GM21825 (cell line): ENCODE results near the gene CASQ1.
A peak's percentile ranks its signal among the peaks of the same experiment; 100 is the strongest.

Experiments
- ATAC-seq: cut with Tn5 transposase; IDR thresholded peaks from one replicate; pipeline ENCODE4 v1.9.1; 2021; ENCODE audit warnings: mild to moderate bottlenecking, moderate library complexity; ENCODE audit not compliant: unreplicated experiment

Gene CASQ1

DNA sequence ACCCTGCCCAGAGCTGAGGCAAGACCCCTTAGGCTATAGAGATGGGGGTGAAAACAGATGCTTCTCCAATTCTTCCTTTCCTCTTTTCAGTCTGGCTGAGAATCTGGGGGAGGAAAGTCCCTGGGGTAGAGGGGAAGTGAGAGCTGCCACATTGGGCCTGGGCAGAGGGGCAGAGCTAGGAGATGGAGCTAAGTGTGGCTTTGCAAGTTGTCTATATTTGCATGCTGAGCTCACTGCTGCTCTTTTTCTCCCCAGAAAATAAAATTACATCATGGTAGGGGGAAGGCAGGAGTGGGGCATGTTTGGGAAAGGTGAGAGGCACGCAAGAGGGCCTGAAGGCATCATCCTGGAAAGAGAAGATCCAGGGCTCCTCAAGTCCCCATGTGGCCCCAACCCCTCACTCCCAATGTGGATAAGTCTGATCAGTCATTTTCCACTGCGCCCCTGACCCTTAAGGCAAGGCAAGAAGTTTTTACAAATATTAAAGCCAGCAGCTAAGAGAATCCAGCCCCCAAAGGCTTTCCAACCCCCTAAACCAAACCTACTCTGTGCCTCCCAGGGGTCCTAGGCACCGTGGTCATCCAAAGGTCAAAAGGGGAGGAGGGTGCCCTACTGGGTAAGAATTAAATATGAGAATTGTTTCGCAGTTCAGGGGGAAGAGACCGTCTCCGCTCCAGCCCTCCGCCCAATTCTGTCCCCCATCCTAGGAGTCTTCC is 14.3 kb downstream of the CASQ1 start:
- ATAC-seq = peak; percentile 69

DNA sequence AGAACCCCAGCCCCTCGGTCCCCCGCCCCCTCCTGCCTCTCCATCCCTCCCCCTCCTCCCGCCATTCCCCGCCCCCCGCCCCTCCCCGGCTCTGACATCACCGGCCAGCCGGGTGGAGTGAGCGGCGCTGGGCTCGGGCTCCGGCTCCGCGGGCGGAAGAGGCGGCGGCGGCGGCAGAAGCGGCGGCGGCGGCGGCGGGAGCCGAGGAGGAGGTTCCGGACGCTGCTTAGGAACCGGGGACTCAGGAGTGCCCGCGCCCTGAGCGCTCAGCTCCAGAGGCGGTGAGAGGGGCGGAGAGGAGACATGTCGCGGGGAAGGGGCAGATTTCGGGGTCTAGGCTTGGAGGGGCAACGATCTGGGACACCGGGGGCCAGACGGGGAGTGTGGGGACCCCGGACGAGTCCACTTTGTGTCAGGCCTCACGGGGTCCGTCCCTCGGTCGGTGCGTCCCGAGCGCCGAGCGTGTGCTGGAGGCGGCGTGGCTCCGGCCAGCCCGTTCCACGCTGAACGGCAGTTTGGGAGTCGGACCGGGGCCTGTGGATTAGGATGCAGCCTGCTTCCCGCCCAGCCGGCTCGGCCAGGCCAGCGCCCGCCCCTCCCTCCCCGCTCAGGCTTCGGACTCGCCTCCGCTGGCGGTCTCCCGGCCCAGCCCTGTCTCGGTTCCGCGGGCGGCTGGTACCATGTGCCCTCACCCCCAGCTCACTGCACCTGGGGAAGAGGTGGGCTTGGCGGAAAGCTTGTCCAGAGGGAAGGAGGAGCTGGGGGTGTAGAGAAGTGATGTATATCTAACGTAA is 15.1 kb downstream of the CASQ1 start, which contains the start of gene PEA15:
Gene PEA15 (plus strand): TSS at position 143 of the 794 bp plus-strand sequence. CDS start 6,161 bp downstream, outside the sequence.
- ATAC-seq = peak; percentile 35

- no peak for ATAC-seq
Observed at GRCh38 chr1:160206036-160206389, 15.6 kb downstream of the CASQ1 start.

DNA sequence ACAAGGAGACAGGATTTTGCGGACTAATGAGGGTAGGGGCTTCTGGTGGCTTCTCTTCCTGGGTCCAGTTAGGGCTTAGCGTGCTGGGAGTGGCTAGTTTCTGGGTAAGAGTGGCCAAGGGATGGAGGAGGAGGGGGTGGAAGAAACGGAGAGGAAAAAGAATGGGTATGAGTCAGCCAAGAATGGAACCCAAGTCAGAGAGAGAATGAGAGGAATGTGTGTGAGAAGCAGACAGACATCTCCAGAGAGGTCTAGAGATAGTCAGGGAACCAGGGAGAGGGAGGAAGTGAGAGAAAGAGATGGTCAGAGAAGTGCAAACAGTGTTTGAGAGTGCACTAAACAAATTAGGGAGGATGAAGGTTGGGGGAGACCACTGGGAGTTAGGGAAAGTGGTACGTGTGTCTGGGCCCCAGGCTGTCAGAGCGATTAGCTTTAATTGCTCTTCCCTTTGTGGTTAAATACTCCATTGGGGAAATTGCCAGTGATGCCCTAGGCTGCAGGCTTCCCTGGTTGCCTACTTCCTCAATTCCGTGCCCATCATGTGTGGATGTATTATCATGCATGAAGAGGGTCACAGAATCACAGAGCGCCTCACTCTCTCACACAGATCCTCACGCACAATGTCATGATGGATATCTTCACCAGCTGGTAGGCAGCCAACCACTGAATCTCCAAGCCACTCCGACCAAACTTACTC is 16.2 kb downstream of the CASQ1 start:
- ATAC-seq = no peak

DNA sequence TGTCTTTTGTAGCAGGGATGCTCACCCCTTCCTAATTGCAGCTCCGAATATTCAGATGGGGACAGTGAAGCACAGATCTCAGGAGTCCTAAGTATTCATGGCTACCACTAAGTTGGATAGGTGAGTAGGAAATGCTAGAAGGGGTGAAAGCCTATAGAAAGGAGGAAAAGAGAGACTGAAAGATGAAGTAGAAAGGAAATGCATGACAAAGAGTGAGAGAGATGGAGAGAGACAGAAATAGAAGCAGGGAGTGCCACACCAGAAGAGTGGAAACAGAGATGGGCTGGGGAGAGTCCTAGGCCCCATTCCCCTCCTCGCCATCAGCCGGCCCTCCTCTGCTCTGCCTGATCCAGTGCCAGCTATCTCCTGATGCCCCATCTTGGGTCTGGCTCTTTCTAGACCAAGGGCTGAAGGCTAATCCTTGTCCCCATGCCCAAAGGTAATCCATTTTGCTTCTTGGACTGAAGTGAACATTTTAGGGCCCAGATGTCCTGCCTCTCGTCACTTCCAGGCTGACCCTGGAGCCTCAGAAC is 16.8 kb downstream of the CASQ1 start:
- ATAC-seq = no peak

GRCh38 chr1:160207771-160208556 is 17.6 kb downstream of the CASQ1 start:
- ATAC-seq = no peak

DNA sequence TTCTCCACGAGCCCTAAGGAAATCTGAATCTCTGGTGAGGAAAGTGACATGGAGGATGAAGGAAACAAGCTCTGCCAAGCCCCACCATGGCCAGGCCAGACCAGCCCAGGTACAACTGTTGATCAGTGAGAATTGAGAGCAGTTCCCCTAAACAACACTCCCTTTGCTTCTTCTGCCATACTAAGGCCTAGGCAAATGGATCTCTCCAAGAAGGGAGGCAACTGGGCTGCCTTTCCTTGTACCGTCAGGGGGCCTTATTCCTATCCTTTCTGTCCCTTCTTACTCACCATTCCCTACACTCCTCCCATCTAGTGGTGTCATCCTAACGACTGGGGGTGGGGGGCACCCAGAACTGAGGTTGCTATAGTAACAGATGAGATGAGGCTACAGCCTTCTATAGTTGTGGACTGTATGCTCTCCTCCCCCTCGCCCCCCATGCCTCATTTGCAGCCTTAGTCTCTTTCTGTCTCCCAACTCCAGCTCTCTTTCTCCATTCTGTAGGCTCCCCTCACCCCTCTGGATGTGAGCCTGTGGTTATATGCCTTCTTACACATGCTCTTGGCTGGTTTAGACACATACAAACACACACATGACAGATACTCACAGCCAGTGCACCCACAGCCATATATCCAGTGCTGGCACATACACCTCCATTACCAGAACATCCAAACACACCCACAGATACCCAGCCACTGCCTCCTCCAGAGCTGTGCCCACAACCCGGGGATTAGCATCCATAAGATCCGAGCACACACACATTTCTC is 18.4 kb downstream of the CASQ1 start:
- no peak for ATAC-seq

- ATAC-seq = no peak
Observed at GRCh38 chr1:160209321-160210046, 19.1 kb downstream of the CASQ1 start.

DNA sequence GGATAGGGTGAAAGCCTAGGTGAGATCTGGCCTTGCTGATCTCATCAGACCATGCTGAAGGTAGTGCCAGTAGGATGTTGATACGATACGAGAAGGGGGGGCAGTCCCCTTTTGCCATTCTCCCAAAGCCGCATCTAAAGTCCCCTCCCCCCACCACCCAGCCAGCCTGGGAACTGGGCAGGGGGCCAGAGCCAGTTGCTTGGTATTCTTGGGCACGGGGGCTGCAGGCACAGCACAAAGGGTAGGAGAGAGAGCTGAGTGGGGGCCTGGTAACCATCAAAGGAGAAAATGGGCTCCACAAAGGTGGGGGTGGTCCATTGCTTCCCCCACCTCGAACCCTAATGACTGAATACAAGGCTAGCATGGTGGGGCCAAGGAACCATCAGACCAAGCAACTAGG is 20.2 kb downstream of the CASQ1 start:
- no peak for ATAC-seq

DNA sequence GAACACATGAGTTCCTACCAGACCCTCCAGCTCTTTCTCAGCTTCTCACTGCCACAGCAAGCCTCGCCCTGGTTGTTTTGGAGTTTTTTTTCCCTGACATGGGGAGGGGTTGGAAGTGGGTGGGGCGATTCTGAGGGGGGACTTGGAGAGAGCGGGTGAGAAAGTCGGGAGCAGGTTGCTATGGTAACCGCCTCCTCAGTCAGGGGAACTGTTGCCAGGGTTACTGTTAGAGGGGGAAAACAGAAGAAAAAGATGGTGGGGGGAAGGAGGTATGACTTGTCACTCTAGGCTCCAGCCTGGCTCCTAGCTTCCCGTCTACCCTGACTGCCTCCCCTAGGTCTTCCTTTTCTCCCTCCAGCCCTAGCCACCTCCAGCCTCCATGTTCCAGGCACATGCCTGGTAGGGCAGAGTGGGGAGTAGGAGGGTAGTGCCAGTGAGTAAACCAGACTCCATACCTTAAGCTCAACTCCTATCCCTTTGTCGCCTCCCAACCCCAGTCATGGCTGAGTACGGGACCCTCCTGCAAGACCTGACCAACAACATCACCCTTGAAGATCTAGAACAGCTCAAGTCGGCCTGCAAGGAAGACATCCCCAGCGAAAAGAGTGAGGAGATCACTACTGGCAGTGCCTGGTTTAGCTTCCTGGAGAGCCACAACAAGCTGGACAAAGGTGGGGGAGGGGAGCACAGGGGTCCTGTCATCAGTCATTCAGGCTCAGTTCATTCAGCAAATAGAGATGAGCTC is 20.8 kb downstream of the CASQ1 start:
- ATAC-seq = no peak

DNA sequence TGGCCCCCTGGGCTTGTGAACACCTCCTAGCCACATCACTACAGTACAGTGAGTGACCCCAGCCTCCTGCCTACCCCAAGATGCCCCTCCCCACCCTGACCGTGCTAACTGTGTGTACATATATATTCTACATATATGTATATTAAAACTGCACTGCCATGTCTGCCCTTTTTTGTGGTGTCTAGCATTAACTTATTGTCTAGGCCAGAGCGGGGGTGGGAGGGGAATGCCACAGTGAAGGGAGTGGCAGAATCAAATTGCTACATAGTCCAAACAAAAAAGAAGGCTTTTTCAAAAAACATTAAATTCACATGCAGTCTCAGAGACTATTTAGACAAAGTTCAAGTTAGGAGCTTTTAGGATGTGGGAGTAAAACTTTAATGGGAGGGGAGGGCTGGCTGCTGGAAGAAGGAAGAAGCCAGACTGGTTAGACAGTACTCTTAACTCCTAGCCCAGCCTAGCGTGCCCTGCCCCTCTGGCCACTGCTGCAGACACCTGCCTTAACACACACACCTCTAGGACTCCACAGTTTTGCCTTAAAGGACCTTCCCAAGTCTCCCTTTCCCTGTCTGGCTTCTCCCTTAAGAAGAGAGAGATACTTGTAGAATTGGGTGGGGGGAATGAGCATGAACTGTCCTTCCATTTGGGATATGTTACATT is 24.2 kb downstream of the CASQ1 start:
- ATAC-seq = no peak

DNA sequence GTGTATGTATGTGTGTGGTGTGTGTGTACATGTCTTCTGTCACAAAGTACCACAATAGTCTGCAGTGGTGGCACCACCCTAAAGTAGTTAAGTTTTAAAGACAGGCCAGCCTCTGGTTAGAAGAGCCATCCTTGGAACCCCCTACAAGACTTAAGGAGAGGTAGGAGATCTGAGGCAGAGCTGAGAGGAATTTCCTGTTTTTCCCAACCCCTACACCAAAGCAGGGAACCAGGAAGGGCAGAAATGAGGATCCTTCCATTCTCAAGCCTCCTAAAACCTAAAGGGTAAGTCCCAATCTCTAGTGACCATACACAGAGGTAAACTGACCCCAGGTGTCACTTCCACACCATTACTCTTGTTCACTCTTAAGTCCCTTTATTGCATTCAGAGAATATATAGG is 25.9 kb downstream of the CASQ1 start:
- no peak for ATAC-seq

DNA sequence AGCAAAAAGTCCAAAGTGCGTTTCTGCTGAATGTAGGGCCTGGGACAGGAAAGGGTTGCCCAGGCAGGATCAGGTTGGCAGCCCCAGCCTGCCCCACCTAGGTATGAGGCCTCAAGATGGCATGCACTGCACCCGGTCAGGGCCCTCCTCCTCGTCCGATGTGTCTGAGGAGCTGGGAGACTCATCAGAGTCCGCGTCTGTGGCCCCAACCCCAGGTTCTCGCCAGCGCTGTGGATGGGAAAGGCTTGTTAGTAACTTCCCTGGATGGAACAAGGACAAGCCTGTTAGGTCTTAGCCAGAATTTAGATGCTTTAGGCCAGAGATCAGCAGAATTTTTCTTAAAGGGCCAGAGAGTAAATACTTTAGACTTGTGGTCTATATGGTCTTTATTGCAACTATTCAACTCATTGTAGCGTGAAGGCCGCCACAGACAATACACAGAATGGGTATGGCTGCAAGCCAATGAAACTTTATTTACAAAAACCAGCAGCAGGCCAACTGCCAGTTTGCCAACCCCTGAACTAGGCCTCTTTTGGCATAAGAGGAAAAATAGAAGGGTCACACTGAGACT is 27.2 kb downstream of the CASQ1 start:
- no peak for ATAC-seq

- ATAC-seq = no peak
Observed at GRCh38 chr1:160219062-160219929, 28.9 kb downstream of the CASQ1 start.

GRCh38 chr1:160220301-160220700 is 29.9 kb downstream of the CASQ1 start:
- no peak for ATAC-seq

DNA sequence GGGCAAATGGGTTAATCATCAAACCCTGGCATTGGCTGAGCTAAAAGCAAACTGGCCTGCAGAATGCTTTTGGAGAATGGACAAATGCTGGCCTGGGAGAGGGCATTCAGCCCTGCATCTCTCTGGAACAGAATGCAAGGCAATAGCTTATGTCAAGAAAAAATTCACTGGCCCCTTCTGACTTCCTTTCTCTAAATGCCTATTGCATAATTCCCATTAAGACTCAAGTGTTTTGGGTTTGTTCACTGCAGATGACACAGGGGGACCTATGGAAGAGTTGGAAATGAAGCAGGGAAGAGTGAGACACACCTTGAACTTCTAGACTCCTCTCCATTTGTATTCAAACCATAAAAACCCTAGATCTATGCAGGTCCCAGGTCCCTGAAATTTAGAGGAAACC is 30.7 kb downstream of the CASQ1 start:
- ATAC-seq = no peak

DNA sequence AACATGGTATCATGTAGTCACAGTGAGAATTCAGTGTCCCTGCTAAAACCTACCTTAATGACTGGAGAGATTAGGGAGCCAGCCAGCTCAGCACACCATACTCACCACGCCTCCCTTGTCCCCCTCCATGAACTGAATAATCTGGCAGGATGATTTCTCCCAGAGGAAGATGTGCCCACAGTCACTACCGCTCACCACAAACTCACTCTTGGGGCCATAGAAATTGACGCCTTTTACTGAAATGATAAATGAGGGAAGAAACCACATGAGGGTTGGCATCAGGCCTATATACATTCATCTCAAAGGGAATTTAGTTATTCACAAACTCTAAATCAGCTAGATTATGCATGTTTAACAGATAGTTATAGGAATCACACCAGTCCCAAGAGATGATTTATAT is 32.2 kb downstream of the CASQ1 start:
- no peak for ATAC-seq
